ENCODE results near the gene SLC6A3. TPM values are rescaled to one million over a fixed set of nuclear protein-coding genes. Genes with fewer than 3 reads are reported as not detected.

SLC6A3 gene
- total and polyA plus RNA-seq, 2 donors (not counting 3 experiments of a cell fraction or from before 2014, with no cell fraction given) = not detected

DNA sequence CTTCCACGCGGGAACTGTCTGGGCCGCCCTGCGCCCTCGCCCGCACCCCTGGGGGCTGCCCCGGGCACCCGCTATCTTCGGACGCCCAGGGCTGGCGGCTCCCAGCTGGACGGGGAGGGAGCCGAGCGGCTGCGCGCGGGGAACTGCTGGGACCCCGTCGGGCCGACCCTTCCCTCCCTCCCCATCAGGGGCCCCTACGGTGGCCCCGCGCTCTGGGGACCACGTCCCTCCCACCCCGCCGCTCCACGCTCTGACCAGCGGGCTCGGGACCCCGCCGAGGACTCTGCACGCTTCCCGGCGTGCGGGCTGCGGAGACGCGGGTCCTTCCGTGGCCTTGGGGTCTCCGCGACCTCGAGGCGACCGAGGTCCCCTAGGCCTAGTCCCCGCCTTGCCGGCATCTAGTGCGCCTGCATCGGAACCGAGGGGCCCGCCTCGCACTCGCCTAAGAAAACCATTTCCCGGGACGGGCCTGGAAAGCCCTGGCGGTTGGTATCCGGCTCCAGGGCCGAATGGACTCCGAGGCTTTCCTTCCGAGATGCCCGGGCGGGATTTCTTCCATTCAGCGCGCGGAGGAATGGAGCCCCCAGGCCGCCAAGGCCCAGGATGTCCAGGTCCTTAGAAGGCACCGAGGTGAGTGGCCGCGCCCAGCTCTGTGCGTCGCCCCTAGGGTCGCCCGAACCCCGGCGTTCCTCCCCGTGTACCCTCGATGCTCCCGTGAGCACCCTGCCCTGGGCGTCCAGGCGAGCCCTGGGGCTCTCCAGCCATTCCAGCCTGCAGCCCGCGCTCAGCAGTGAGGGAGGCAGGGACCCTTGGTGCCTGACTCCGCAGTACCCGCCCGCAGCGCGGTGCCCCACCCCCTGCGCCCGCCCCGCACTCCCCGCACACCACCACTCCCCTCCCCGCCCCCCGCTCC is 705 bp upstream of the SLC6A3 start:
- Histone ChIP-seq H2AFZ (ENCODE audit: low read depth, low read length) (no peak overlapping the region), H3K27me3 (ENCODE audit: control insufficient read depth in 2 of 2, insufficient read depth in 2 of 2, low read length in 2 of 2) (peaks cover 38 to 44% of the 10 kb centered on the region in 2 experiments), H3K9me1 (replicated peaks; ENCODE audit: control insufficient read depth, extremely low read depth, insufficient read depth, low read length) (no peaks in the 10 kb centered on the region), H3K4me3 (replicated peaks in 1 of 3; ENCODE audit: insufficient read depth in 1 of 3, low read depth in 1 of 3, low read length in 3 of 3) (no peak overlapping the region), H3K4me2 (ENCODE audit: insufficient read depth, low read length) (no peak overlapping the region), H3K79me2 (ENCODE audit: control insufficient read depth, insufficient read depth, low read length) (no peaks in the 10 kb centered on the region), H3K4me1 (ENCODE audit: control insufficient read depth, extremely low read depth, insufficient read depth, low read length) (no peaks in the 10 kb centered on the region), H3K36me3 (ENCODE audit: control insufficient read depth in 2 of 2, extremely low read depth in 1 of 2, insufficient read depth in 2 of 2, low read length in 2 of 2) (no peaks in the 10 kb centered on the region), H3K27ac (ENCODE audit: insufficient read depth, low read depth, low read length) (no peak overlapping the region), H4K20me1 (replicated peaks; ENCODE audit: control insufficient read depth, extremely low read depth, insufficient read depth, low read length) (no peaks in the 10 kb centered on the region), H3K9me3 (replicated peaks; ENCODE audit: control insufficient read depth, insufficient read depth, low read length) (no peaks in the 10 kb centered on the region), H3K9ac (replicated peaks; ENCODE audit: extremely low read depth, insufficient read depth, low read length) (no peak overlapping the region)
- no peak for DNase-seq (ENCODE audit: low read depth, low spot score)
- TF ChIP-seq EZH2 (IDR thresholded peaks at IDR 0.05; ENCODE audit: borderline replicate concordance, low read depth, low read length, severe bottlenecking) (peak; percentile 90), JUN (IDR thresholded peaks at IDR 0.05; ENCODE audit: borderline replicate concordance, insufficient read depth, insufficient read length, low read depth) (no peak)
- dilution Hi-C loops (cut with MboI; ENCODE audit: extremely low pct_ligation_motif_present, low sequenced_read_pairs) = no loop called here
- intact Hi-C loops (cut with micrococcal nuclease) = no loop called here
- FAIRE-seq = no peak
- ChIA-PET POLR2A (no interaction called here), CTCF (no interaction called here)
- no TSS peak for BruUV-seq (replicated peaks)

DNA sequence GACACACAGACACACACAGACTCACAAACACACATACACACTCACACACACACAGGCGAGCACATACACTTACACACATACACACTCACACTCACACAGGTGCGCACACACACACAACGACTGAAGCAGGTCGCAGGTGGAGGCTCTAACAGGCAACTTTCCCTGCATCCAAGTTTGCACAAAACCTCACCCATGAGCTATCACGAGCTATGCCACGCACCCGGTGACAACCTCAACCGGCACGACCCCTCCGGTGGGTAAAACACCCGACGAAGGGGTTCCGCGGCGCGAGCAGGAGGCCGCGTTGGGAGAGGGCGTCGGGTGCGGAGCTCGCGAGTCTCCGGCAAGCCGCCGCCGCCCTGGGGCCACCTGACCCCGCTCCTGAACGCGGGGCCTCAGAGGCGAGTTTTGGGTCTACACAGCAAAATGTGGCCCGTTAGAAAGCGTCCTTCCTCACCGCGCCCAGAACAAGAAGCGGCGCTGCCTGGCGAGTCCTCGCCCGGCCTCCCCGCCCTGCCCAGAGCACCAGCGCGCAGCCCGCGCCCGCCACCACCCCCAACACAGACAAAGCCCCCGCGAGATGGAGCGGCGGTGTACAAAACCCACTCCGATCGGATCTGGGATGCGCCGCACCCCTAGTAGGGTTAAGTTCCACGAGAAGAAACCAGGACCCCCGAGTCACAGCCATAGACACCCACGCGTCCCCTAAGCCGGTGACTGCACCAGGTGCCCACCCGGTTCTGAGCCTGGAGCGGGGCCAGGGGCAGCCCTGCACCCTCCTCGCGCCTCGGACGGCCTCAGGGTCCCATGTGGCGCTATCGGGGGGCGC is 665 bp downstream of the SLC6A3 start:
- CTCF ChIA-PET = no interaction called here

More for the DNA sequence above, 665 bp downstream of the SLC6A3 start:
- POLR2A ChIA-PET = no interaction called here
- Histone ChIP-seq H3K9ac (replicated peaks; ENCODE audit: extremely low read depth, insufficient read depth, low read length) (no peak overlapping the region), H3K9me3 (replicated peaks; ENCODE audit: control insufficient read depth, insufficient read depth, low read length) (no peaks in the 10 kb centered on the region), H2AFZ (ENCODE audit: low read depth, low read length) (no peak overlapping the region), H4K20me1 (replicated peaks; ENCODE audit: control insufficient read depth, extremely low read depth, insufficient read depth, low read length) (no peaks in the 10 kb centered on the region), H3K79me2 (ENCODE audit: control insufficient read depth, insufficient read depth, low read length) (no peaks in the 10 kb centered on the region), H3K27me3 (ENCODE audit: control insufficient read depth in 2 of 2, insufficient read depth in 2 of 2, low read length in 2 of 2) (peaks cover 38 to 40% of the 10 kb centered on the region in 2 experiments), H3K9me1 (replicated peaks; ENCODE audit: control insufficient read depth, extremely low read depth, insufficient read depth, low read length) (no peaks in the 10 kb centered on the region), H3K27ac (ENCODE audit: insufficient read depth, low read depth, low read length) (no peak overlapping the region), H3K4me3 (replicated peaks in 1 of 3; ENCODE audit: insufficient read depth in 1 of 3, low read depth in 1 of 3, low read length in 3 of 3) (no peak overlapping the region), H3K4me2 (ENCODE audit: insufficient read depth, low read length) (no peak overlapping the region), H3K4me1 (ENCODE audit: control insufficient read depth, extremely low read depth, insufficient read depth, low read length) (no peaks in the 10 kb centered on the region), H3K36me3 (ENCODE audit: control insufficient read depth in 2 of 2, extremely low read depth in 1 of 2, insufficient read depth in 2 of 2, low read length in 2 of 2) (no peaks in the 10 kb centered on the region)
- intact Hi-C loops (cut with micrococcal nuclease) = no loop called here
- DNase-seq (ENCODE audit: low read depth, low spot score) = no peak
- peak; percentile 71 for TF ChIP-seq EZH2 (IDR thresholded peaks at IDR 0.05; ENCODE audit: borderline replicate concordance, low read depth, low read length, severe bottlenecking)
- TF ChIP-seq, protein P1, sequence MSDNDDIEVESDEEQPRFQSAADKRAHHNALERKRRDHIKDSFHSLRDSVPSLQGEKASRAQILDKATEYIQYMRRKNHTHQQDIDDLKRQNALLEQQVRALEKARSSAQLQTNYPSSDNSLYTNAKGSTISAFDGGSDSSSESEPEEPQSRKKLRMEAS (IDR thresholded peaks at IDR 0.05; ENCODE audit: insufficient read depth, insufficient read length) = no peak
- no peak for FAIRE-seq
- dilution Hi-C loops (cut with MboI; ENCODE audit: extremely low pct_ligation_motif_present, low sequenced_read_pairs) = no loop called here
- BruUV-seq (replicated peaks) = no TSS peak
